Activated T-cell treated with anti-CD3 and anti-CD28 coated beads for 4 hours (primary cell): Measurements from ENCODE around the gene DGCR8.

ENCODE experiments used
- DNase-seq: peaks from one replicate; pipeline ENCODE4 v3.0.0-alpha.2; 2020

The DGCR8 gene

GRCh38 chr22:20140521-20140964 is 60.5 kb downstream of the DGCR8 start:
- DNase-seq: no peak

DNA sequence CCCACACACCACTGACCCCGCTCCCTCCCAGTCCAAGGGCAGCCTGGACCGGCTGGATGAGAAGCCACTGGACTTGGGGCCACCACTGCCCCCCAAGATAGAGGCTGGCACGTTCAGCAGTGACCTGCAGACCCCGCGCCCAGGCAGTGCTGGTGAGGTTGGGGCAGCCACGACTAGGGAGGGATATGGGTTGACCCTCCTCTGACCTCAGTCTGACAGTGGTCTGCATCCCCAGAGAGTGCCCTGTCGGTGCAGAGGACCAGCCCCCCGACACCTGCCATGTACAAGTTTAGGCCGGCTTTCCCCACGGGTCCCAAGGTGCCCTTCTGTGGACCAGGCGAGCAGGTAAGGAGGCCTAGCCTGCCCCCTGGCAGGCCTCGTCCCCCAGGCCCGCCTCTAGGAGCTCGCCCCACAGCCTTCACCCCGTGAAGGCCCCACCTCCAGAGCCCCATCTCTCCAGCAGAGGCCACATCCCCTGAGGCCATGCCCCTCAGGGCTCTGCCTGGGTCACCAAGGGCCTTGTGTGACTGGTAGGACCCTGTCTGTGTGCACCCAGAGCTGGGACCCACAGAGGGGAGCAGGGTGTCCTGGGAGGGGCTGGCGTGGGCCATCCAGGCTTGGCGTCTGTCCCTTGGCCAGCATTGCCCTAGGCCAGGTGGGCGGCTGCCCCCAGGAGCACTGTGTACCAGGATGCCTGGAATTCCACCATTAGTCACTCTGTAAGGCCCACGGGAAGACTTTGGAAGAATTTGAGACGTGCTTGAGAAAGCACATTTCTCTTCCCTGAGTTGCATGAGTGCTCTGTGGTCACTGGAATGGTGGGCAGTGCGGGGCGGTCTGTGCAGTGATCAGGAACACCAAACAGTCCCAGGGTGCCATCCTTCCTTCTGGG is 61.4 kb downstream of the DGCR8 start:
- DNase-seq: no peak

- no peak for DNase-seq
Observed at GRCh38 chr22:20142711-20143621, 62.9 kb downstream of the DGCR8 start.

DNA sequence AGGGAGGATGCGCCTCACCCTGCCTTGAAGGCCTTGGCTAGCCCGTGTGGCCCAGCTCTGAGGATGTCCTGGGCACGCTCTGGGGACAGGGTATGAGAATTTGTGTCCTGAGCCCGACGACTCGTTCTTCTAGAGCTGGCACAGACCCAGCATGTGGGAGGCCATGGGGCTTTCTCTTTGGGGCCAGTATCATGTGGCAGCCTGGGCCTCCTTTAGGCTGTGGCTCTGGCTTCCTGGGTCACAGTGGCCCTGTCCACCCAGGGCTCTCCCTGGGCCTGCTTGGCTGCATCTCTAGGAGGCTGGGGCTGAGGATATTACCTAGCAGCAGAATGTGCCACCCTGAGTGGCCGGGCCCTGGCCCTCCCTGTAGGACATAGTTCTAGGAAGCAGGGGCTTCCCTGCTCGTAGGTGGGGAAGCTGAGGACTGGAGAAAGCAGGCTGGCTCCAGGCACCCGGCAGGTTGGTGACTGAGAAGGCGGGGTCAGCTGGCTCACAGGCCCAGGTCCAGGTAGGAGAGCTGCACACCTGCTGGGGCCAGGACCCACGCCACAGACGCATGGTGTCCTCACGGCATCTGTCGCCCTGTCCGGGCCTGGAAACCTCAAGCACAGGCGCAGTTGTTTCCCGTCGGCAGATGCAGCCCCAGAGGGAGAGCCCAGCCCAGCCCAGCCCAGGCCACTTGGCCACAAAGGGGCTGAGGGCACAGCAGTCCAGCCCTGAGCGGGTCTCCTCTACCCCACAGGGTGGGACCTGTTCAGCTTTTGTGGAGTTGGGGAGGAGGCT is 64.0 kb downstream of the DGCR8 start:
- DNase-seq: no peak

GRCh38 chr22:20145206-20145831 is 65.3 kb downstream of the DGCR8 start:
- DNase-seq: no peak

- no peak for DNase-seq
Observed at GRCh38 chr22:20145832-20146223, 65.8 kb downstream of the DGCR8 start.

- DNase-seq: no peak
Observed at GRCh38 chr22:20146777-20147176, 66.7 kb downstream of the DGCR8 start.

- no peak for DNase-seq
Observed at GRCh38 chr22:20147237-20147988, 67.4 kb downstream of the DGCR8 start.

DNA sequence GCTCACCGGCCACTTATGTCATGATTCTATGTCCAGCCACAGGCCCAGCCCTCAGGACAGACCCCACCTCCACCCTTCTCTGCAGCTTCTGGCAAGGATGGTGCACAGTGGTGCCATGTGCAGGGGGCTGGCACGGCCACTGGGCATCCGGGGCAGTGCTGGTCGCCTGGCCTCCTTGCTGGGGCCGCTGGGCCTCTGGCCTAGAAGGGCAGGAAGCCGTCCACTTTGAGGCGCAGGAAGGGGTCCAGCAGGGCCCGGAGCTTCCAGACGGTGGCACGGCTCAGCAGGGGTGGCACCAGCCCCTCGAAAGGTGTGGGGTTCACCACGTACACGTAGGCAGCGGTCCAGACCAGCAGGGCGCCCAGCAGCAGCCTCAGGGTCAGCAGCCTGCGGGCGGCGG is 68.4 kb downstream of the DGCR8 start:
- no peak for DNase-seq

GRCh38 chr22:20149257-20150250 is 69.5 kb downstream of the DGCR8 start:
- DNase-seq: no peak

DNA sequence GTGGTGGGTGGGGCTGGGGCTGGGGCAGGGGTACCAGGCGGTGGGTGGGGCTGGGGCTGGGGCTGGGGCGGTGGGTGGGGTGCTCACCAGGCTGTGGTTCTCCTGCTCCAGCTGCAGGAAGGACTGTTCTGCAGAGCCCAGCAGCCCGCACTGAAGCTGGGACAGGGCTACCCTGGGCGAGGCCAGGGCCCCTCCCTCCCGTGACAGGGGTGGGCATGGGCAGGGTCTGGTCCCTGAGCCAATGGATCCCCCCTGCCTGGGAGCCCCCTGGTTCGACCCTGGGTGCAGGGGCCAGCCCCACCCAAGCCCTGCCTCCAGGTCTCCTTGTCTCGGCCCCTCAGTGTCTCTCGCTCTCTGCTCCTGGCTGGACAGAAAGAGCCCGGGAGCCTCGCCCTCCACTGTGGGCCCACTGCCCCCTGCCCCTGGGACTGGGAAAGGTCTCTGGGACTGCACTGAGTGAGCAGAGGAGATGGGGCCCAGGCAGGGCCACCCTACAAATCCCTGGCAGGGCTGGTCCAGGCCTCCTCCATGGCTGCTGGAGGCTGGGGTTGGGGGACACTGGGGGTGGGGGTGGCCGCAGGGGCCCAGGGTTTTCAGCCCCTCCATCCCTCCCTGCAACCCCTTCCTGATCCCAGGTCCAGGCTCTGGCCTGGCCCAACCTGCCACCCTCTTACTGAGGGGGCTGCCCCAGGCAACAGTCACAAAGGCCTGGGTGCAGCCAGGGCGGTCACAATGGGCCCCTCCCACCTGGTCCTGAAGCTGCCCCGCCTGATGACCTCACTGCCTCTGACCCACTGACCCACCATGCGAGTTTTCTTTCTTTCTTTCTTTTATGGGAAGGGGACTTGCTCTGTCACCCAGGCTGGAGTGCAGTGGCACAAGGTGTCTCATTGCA is 70.6 kb downstream of the DGCR8 start, which contains the start of gene CCDC188:
Gene CCDC188 (minus strand): TSS at position 675 of the 895 bp plus-strand sequence. CDS start 69 bp downstream, at position 606.
- no peak for DNase-seq

- DNase-seq: no peak
Observed at GRCh38 chr22:20151276-20151588, 71.2 kb downstream of the DGCR8 start.

DNA sequence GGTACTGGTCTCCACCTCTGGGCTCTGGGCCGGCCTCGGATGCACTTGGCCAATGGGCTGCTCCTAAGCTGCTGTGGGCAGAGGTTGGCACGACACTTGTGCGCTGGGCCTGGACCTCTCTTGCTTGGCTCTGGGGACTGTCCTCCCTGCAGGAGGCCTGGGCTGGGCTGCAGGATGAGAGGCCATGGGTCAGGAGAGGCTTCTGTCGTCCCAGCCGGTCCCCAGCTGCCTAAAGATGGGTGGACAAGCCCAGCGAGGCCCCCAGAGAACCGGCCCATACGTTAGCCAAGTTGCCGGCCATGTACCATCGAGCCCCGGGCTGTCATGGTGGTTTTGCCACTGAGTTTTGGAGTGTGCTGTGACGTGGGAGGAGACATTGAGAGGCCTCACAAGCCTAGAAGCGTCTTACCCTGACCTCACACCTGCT is 72.4 kb downstream of the DGCR8 start:
- no peak for DNase-seq

GRCh38 chr22:20153945-20154344 is 73.9 kb downstream of the DGCR8 start:
- DNase-seq: no peak

GRCh38 chr22:20154602-20155187 is 74.7 kb downstream of the DGCR8 start:
- no peak for DNase-seq

GRCh38 chr22:20155330-20156041 is 75.4 kb downstream of the DGCR8 start:
- no peak for DNase-seq

DNA sequence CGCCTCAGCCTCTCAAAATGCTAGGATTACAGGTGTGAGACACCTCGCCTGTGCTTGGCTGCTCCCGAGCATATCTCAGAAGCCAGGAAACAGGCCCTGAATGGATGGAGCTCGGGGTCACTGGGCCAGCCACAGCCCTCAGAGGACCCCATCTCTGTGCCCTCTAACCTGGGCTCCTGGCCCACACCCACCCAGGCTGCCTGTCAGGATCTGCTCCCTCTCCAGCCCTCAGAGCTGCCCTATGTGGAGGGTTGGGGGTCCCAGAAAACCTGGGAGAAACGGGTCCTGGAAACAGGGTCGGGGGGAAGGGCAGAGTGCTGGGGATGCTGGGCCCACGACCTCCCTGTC is 76.0 kb downstream of the DGCR8 start:
- DNase-seq: no peak
